GM19468 (cell line): ENCODE measurements around the gene DENND6B.

Experiments used
- ATAC-seq: cut with Tn5 transposase; IDR thresholded peaks from one replicate; pipeline ENCODE4 v1.9.1; 2021; ENCODE audit warnings: mild to moderate bottlenecking, moderate library complexity, moderate number of reproducible peaks; ENCODE audit not compliant: unreplicated experiment; ENCODE audit errors: extremely low read depth

The DENND6B gene

DNA sequence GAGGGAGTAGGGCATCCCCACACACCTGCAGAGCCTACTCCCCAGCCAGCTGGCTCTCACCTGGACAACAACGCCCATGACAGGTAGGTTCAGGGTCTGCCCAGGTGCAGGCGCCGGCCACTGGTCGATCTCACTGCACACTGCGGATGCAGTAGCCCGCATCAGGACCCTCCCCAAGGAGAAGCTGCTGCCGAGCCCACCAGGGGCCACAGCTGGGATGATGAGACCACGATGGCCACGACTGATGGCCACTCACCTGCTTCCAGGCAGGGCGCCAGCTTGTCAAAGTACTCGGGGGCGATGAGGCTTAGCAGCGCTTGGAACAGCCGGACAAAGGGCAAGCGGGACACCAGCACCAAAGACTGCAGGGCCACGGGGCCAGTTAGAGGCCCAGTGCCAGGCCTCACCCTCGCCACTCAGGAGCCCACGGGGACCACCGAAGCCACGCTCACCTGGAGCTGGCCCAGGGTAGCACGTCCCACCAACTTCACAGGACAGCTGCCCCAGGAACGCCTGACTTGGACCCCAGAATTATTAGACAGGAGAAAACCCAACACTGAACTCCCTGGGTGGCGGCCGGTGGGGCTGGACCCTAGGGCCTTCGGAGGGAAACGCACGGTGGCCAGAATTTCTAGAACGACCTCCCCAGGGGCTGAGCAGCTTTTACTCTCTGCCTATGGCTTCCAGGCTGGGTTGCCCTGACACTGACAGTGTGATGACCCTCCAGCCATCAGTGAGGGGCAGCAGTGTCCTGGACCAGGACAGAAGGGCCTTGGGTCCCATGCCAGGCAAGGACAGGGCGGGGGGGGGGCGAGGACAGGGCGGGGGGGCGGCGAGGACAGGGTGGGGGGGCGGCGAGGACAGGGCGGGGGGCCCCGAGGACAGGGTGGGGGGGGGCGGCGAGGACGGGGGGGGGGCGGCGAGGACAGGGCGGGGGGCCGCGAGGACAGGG is 10.4 kb downstream of the DENND6B start:
- no peak for ATAC-seq

DNA sequence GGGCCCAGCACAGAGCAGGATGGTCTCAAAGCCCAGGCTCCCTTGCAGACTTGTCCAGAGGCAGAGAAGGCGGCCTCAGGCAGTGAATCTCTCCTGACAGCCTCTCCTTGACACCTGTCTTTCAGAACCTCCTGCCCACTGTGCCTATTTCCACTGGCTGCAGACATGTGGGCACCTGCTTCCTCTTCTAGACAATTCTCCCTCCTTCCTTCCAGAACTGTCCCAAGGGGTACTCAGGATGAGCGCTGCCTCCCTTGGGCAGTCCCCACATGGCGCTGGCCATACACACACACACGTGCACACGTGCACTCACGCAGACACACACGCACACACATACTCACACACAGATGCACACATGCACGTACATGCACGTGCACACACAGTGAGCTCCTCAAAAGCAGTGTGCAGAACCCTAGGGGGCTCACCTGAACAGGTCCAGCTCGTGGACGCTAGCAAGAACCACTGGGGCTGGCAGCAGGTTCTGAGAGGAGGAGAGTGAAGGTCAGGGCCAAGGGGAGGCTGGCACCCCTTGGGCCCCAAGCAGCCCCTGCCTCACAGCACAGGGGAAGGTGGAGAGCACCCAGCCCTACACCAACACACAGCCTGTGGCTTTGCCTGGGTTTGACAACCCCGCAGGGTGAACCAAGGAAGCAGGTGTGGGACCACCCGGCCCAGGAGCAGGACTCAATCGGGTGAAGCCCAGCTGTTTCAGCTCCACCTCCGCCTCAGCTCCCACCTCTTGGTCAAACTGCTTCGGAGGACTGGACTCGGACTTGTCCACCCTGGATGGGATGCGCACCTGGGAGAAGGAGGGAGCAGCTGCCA is 11.3 kb downstream of the DENND6B start:
- no peak for ATAC-seq

DNA sequence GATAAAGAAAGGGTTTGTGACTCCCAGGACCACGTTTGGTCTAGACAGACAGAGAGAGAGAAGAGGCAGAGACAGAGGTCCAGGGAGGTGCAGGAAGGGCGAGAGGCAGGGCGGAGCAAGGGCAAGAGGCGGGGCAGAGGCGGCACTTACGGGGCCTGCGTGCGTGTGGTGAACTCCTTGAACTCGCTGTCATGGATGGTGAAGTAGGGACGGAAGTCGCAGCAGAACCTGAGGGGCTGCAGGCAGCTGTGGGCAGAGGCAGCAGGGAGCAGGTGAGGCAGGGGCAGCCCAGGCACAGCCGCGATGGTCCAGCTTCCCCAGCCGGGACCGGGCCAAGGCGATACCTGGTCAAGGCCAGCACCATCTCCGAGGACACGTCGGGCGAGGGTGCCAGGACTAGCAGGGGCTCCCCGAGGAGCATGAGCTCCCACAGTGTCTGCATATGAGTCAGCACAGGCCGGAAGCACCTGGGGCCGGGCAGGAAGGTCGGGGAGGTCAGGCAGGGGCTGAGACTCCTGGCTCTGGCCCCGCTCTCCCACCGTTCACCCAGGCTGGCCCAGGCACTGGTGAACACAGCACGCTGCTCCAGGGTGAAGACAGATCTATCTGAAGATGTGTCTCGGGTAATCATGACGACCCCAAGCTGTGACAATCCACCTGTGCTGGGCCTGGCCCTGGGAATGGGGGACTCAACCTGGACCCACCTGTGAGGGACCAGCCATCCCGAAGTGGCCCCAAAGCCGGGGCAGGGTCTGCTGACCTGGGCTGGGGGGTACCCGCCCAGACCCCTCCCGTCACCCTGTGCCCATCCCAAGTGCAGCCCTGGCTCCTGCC is 12.1 kb downstream of the DENND6B start:
- ATAC-seq: peak; percentile 24

DNA sequence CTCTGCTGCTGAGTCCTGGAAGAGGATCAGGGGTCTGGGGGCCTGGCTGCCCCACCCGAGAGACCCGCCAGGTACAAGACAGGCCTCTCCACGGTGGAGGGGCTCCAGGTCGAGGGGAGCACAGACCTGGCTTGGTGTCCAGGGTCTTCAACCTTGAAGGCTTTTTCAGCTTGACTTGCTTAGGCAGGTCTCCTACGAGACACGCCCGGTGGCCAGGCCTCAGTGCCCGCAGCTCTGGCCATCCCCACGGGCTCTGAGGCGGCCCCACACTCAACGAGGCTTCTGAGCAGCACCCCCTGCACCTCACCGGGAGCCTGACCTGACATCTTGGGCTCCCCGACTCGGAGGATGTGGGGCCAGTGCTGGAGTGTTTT is 12.7 kb downstream of the DENND6B start:
- ATAC-seq: no peak

DNA sequence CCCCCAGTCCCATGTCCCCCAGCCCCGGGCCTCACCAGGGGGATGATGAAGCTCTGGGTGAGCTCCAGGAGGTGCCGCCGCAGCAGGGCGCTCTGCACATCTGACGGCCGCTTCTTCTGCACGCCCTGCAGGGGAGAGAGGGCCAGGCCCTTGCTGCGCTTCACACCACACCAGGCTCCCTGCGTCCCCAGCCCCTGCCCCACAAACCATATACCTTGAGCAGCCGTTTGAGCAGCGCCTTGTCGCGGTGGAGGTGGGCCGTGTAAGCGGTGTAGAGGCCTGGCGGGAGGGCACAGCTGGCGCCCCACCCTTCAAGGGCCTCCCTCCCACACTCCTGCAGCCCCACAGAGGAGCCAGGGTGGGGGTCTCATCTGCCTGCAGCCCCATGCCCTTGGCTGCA is 13.2 kb downstream of the DENND6B start:
- no peak for ATAC-seq

DNA sequence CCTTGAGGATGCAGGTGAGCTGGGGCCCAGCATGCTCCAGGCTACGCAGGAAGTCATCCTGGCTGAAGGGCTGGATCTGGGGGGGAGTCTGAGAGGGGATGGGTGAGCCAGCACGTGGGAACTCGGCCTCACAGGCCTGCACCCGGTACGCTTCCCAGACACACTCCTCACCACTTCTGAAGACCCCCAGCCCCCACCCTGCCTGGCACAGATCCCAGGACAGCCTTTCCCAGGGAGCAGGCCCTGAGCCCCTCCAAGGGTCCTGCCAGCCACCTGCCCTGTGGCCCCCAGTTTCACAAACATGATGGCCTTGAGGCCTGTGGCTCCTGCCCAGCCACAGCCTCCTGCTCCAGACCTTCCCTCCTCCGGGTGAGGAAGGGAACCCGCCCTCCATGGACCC is 13.8 kb downstream of the DENND6B start:
- ATAC-seq: no peak

DNA sequence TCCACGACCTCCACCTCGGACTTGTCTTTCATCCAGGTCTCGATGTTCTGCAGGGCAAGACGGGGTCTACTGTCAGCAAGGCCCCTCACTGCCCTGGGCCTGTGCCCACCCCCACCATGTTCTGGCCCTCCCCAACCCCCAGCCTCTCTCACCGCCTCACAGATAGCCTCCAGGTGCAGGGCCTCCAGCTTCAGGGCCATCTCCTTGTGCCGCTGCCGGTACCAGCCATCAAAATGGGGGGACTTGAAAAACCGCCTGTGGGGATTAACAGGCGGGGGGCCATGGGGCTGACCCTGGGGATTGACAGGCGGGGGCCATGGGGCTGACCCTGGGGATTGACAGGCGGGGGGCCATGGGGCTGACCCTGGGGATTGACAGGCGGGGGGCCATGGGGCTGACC is 14.4 kb downstream of the DENND6B start:
- no peak for ATAC-seq

DNA sequence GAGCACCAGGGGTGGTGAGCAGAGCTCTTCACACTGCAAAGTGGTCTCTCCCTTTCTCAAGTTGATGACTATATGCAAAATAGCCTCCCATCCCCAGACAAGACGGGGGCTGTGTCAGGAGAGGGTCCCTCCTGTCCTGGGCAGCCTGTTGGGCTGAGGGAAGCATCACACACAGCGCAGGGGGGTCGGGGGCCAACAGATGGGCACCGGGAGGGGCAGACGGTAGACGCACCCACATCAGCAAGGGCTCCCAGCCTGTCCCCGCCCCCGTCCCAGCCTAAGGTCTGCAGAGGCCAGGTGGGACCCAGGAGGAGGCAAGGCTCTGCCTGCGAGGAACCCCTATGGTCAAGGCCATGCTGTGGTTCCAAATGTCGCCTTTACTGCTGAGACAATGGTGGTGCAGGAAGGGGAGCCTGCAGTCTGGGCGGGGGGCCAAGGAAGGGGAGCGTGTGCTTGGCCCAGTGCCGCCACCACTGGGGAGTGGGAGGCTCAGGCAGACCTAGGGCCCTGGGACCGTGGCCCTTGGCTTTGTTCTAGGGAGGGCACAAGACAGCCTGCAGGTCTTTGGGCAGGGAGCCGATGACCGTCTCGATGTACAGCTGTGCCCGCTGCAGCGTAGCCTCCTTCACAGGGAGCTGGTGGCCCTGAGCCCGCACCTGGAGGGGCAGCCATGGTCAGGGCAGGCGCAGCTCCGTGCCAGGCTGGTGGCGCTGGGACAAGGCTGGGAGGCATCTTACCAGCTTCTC is 15.0 kb downstream of the DENND6B start:
- no peak for ATAC-seq

DNA sequence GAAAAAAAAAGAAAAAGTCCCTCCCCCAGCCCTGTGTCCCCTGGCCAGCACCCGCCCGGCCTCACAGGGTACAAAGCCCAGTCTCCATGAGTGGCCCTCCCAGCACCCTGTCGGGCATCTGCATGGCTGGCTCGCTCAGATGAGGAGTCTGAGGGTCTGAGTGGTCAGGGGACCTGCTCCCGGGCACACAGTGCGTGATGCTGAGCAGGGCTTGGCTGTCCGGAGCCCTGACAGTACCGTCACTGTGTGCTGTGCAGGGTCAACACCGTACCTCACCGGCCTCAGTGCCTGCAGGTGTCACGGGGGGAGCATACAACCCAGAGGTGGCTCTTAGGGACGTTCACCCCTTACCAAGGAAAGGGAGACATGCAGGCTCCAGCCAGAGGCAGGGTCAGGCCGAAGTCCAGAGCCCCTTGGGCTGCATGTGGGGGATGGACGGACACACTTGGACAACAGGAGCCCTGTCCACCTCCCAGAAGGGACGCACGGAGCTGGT is 15.8 kb downstream of the DENND6B start:
- ATAC-seq: no peak

DNA sequence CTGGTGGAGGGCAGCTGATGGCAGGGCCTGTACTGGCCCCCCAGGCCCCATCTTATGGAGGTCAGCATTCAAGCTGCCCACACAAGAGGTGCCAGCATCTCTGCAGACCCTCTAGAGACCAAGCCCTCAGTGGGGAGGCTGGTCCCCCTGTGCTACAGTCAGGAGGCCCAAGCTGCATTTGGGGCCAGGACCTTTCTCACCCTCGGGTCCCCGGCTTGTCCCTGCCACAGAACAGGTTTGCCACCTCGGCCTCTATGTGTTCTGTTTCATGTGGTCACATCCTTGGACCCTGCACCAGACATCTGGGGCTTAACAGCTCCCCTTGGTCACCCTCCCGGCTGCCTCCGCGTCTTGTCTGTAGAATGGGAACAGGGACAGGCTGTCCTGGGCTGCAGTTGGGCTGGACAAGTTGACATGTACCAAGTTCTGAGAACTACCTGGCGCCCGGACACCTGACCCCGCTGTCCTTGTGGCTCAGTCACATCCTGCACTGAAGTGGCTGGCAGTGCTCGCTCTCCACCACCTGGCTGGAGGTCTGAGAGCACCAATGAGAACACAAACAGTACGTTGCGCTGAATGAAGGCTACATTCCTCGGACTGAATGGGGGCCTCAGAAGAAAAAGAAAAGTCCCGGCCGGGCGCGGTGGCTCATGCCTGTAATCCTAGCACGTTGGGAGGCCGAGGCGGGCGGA is 16.6 kb downstream of the DENND6B start:
- no peak for ATAC-seq

DNA sequence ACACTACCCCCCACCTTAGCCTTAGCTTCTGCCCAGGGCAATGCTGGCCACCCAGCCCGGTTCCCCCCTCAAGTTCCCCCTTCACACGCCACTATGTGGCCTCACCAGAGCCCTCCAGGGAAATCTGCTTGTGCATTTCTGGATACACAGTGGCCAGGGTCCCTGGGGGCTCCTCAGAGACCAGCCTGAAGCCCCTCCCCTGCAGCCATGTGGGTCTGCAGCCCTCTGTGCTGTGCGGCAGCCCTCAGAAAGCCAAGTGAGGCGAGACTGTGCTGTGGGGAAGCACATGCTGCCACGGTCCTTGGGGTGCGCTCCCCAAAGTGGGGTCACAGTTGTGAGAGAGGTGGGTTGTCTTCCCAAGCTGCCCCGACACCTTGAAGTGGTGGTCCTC is 17.2 kb downstream of the DENND6B start:
- ATAC-seq: no peak

DNA sequence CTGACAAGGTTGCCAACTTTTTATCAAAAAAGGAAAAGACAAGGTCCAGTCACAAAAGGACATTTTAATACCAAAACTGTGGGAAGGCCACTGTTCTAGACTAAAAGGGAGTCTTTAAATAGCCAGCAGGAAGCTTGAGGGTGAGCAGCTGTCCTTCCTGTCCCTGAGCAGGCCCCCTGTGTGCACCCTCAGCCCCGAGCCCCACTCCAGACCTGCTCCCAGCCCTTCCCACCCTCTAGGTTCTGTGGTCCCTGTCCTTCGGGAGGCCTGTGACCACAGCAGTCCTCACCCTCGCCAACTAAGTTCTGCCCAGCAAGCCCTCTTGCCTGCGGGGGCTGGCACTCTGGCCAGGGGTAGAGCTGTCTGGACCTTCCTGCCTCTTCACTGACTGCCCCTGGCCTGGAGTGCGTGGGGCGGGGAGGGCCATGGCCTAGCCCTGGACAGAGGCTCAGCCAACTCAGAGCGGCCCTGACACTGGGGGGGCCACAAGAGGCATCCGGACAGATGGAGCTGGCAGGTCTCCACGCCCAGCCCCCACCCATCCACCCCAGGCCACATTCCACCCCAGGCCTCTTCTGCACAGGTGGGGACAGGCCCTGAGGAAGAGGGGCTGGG is 17.7 kb downstream of the DENND6B start:
- ATAC-seq: no peak

DNA sequence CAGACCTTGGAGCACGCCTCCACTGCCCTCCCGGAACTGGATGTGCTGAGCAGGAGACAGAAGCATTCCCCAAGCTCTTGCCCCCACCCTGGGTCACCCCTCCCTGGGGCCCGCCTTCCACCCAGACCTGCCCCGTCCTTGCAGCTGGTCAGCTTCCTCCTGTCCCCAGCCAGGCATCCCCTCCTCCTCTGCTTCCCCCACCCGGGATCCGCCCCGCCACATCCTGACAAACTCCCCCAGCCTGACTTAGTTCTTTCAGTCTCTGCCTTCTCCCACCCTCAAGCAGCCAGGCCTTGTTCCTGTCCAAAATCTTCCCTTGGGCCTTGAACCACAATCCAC is 18.2 kb downstream of the DENND6B start:
- no peak for ATAC-seq

DNA sequence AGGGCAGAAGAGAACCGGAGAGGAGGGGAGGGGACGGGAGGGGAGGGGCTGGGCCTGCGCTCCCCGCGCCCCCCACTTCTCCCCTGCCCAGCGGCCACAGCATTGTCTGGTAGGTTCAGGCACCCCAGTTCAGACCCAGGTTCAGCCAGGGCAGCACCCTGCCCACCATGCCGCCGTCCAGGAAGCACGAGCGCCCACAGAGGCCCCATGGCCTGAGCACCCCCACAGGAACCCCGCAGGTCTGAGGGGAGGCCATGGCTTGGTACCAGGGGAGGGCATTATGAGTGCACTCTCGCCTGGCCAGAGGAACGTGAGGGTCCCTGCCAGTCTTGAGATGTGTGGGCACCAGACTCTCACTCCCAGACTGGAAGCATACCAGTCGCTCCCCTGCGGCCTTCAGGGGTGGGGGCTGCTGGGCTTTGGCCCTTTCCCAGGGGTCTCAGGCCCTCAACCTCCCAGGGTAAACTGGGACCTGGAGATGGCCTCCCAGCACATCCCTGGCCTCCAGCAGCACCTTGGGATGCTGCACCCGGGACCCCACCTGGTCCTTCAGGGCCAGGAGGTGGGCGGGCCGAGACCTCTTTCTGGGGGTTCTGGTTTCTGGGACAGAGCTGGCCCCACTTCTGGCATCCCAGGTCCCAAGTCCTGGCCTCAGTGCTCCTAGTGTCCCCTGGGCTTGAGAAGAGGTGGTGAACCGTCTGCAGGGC is 18.8 kb downstream of the DENND6B start:
- ATAC-seq: no peak

DNA sequence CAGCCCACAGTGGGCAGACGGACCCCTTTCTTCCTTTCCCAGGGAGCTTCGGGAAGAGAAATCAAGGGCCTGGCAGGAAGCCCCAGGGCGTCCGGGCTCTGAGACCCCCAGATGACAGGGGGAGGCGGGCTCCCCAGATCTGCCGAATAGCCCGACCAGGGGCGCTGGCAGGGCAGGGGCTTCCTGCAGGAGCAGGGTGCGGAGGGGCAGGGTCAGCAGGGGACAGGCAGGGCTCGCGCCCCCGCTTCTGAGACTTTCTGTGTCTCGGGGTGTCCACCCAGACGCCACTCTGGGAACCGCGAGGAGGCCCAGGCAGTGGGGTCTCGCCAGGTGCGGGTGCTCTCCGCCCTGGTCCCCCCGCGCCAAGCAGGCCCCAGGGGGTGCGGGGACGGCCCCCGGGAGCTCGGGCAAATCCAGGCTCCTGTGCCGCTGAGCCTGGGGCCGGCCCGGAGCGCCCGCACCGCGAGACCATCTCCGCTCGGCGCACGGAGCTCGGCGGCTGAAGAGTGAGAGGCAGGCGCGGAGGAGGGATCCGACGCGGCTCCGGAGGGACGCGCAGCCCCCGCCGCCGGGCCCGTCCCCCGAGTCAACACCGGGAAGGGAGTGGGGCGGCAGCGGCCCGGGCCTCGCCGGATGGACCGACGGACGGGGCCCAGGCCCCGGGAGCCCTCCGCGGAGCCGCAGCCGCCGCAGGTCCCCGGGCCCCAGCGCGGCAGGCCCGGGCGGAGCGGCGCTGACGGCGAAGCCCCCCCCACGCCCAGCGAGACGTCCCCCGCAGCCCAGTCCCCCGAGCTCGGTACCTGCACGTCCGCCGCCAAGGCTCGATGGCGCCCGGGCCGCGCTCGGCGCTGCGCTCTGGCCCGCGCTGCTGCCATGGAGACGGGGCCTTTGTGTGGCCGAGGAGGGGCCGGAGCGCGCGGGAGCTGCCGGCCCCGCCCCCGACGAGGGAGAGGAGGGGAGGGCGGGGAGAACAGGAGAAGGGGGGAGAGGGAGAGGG is 19.8 kb downstream of the DENND6B start, which contains the start of gene PLXNB2:
PLXNB2 (minus strand) TSS at position 894 of the 997 bp plus-strand sequence. CDS start 17,062 bp downstream, outside the sequence.
- ATAC-seq: no peak

DNA sequence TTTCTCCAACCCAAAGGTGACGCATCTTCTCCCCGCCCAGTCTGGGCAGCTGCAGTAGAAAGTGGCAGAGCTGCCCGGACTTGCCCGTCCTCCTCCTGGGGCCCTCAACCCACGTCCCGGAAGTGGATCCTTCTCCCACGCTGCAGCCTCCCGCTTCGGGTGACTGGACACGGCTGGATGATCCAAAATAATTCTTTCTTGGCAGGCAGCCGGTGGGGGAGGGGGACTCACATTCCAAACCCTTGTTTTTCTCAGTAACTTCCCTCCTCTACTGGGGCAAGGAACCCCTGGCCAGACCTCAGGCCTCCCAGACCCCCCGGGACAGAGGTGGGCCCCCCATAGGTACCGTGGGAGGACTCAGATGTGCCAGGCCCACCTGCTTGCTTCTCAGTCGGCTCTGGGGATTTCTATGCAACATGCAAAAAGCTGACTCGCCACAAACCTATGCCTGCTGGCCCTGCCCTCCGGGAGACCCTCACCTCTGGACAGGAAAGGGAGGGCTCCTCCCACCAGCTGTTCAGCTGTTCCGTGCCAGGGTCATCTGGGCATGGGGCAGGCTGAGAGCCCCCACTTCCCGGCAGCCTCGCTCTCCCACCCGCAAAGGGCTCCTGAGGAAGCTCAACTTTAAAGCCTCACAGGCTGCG is 20.8 kb downstream of the DENND6B start:
- no peak for ATAC-seq
